GM19025 (cell line): ENCODE results near the gene TLCD3A.
"Not testable (repeated sequence)": the region's sequence is repeated elsewhere in the genome, so short reads cannot be mapped to it uniquely, and the experiment has no call there.

ENCODE experiments used
- ATAC-seq: cut with Tn5 transposase; IDR thresholded peaks from one replicate; pipeline ENCODE4 v1.9.1; 2021; ENCODE audit warnings: mild to moderate bottlenecking, low read depth, moderate library complexity; ENCODE audit not compliant: unreplicated experiment

TLCD3A gene

DNA sequence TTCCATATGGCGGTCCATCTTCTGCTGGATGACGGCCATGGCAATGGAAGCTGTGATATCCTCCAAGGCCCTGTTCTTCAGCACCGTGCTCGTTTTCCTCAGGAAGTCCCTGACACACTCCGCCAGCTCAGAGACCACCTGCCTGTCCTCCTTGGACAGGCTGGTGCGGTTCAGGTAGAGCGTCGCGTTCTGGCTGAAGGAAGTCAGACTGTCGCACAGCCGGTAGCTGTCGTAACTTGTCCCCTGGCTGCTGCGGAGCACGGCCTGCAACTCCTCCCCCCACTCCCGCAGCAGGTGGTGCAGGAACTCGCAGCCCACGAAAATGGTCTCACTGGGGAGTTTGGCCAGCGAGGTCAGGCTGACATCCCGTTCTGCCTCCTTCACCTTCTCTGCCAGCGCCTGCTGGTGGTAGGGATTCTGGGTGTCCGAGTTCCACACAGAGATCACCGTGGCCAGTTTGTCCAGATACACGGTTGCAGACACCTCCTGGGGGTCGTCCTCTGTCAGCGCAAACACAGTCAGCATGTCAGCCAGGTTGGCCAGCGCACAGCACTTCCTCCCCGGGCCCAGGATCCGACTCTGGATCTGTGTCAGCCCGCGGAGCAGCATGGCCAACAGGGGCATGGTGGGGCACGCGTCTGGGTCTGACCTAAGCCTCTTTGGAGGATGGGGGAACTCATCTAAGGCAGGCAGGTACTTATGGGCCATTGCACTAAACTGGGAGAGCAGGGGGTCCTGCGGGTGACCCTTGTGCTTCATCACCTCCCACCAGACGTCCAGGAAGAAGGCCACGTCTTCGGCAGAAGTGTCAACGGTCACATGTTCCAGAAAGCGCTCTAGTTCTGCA, 14.6 kb downstream of the TLCD3A start:
- no peak for ATAC-seq

GRCh38 chr17:748604-749003, 16.2 kb downstream of the TLCD3A start:
- not testable (repeated sequence) for ATAC-seq

GRCh38 chr17:749359-749758, 17.0 kb downstream of the TLCD3A start:
- not testable (repeated sequence) for ATAC-seq

DNA sequence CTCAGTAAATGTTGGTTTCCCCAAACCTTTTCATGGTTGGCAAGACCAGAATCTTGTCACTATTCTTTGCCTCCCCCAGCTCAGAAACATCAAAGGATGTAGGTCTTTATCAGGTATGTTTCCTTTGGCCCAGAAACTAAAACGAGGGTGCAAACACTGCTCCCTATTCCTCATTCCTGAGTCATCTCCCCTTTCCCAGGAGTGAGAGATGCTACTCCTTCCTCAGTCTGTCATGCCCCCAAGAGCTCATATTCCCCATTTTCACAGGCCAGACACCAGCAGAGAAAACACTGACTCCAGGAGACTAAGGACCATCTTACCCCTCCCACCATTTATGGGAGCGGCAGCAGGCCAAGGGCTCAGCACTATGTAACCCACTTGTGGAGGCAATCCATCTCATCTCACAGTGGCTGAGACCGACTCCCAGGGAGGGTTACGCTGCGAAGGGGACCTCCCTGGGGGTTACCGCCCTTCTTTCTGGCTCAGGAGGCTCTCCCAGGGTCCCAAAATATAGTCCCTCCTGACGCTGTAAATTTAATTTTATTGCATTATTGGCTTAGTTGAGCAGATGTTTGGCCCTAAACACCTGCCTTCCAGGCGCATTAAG, 18.1 kb downstream of the TLCD3A start:
- no peak for ATAC-seq

- ATAC-seq, result peak; percentile 43
These were observed 19.0 kb downstream of the TLCD3A start for GRCh38 chr17:751269-752001.

DNA sequence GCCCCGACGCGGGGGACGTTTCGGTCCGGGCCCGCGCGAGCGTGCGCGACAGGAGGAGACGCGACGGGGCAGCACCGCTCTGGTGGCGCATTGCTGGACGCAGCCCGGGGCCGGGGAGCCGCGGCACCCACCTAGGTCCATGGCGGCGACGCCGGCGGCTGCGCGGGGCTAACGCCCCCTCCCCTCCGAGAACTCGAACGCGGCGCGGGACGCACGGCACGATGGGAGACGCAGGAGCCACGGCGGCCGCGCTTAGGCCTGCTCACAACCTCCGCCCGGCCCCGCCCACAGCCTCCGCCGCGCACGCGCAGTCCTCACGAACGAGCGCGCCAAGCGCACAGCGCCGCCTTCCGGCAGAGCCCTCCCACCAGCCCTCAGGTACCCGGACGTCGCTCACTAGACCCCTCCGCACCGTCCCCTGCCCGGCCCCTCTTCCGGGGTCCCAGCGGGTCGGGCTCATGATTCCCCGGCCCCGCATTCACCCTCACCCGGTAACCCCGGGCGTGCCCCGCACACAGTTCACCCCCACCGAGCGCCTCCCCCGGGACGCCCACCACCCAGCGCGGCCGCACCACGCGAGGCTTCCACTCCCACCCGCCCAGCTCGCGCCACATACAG, 19.7 kb downstream of the TLCD3A start, which contains the start of gene GEMIN4:
GEMIN4 (minus strand) TSS at position 263 of the 618 bp plus-strand sequence; CDS start at position 141, 122 bp downstream.
- peak; percentile 78 for ATAC-seq

DNA sequence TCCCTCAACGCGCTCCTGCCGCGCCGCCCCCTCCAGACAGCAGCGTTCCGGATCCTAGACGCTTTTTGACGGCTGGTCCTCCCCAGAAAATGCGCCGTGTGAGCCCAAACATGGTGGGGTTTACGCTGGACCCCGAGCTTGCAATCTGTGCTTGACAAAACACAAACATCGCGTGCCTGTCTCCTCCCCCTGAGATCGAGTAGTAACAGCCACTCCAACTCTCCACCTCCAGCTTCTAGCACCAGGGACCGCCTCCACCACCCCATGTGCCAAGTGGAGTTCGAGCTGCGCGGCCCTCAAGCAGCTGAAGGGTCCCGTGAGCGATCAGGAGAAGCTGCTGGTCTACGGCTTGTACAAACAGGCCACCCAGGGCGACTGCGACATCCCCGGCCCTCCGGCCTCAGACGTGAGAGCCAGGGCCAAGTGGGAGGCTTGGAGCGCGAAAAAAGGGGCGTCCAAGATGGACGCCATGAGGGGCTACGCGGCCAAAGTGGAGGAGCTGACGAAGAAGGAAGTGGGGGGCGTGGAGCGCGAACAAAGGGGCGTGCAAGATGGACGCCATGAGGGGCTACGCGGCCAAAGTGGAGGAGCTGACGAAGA, 20.3 kb downstream of the TLCD3A start:
- ATAC-seq, result no peak

DNA sequence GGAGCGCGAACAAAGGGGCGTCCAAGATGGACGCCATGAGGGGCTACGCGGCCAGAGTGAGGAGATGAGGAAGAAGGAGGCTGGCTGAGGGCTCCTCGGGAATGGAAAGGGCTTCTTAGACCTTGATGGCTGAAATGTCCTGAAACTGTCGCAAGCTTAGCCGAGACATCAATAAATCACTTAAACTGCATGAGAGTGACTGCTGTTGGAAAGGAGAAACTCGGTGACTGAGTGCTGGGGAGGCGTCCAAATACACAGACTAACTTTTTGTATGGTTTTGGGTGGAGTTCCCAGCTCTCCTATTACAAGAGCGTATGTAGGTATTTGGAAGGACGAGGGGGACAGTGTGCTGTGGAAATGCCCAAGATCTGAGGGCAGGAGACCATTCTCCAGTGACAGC, 21.0 kb downstream of the TLCD3A start:
- ATAC-seq, result no peak

GRCh38 chr17:755319-755961, 23.0 kb downstream of the TLCD3A start:
- ATAC-seq, result not testable (repeated sequence)

DNA sequence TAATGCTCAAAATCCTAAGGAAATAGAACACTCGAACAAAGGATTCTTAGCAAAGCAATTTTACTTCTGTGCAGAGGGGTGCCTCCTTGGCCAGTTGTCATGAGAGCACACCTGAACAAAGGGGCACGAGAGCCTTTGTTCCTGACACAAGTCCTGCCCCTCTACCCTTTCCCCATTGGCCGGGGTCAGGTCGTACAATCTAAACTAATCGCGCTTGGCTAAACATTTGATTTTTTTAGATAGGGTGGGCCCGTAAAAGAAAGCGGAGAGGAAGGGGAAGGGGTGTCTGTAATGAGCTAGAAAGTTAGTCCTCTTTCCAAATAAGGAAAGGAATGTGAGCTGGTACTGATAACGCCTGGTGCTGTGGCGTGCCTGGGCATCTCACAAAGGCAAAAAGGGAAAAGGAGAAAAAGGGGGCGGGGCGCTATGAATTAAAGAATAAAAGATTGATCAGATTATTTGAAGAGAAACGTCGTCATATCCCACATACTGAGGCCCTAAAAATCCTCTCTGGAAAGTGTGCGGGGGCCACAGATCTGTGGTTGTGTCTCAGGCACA, 23.7 kb downstream of the TLCD3A start:
- not testable (repeated sequence) for ATAC-seq

- no peak for ATAC-seq
These were observed 27.6 kb downstream of the TLCD3A start for GRCh38 chr17:759964-760363.

- no peak for ATAC-seq
These were observed 28.0 kb downstream of the TLCD3A start for GRCh38 chr17:760371-760770.

- ATAC-seq, result no peak
These were observed 34.7 kb downstream of the TLCD3A start for GRCh38 chr17:767076-767475.

DNA sequence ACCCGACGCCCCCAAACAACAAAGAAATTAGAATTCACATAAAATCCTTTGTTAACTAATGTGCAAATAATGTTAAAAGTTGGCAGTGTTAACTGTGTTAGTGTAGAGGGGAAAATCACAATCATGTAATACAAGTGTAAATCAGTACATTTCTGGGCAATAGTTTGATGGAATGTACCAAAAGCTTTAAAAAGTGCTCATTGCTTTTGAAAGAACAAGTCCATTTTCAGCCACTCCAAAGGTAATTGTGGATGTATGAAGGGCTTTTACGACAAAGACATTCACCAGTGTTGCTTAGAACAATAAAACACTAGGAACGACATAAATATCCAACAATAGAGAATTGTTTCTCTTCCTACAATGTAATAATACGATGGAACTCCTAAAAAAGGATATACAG, 40.6 kb downstream of the TLCD3A start:
- no peak for ATAC-seq

GRCh38 chr17:773467-774312, 41.3 kb downstream of the TLCD3A start:
- ATAC-seq, result no peak

- ATAC-seq, result no peak
These were observed 41.9 kb downstream of the TLCD3A start for GRCh38 chr17:774313-774584.

GRCh38 chr17:778096-778495, 45.7 kb downstream of the TLCD3A start:
- no peak for ATAC-seq

- peak; percentile 87 for ATAC-seq
These were observed 49.7 kb downstream of the TLCD3A start, which contains the start of the genes GLOD4 and MRM3 for GRCh38 chr17:781805-782731. GLOD4 (minus strand) TSS chr17:782280; CDS start chr17:782255, 25 bp downstream. MRM3 (plus strand) TSS chr17:782353; CDS start chr17:782379, 26 bp downstream.
